ENCODE data around the gene MVD.
A peak's percentile ranks its signal among the peaks of the same experiment; 100 is the strongest.

MVD gene

GRCh38 chr16:88634141-88634993 lies 28.5 kb downstream of the MVD start:
- Histone ChIP-seq H3K27ac (ENCODE audit: low read depth, low read length) (peak overlapping the region; percentile 62), H3K4me3 (ENCODE audit: insufficient read depth, low read length, poor library complexity, severe bottlenecking) (peak overlapping the region; percentile 29), H3K36me3 (ENCODE audit: low read length) (no peaks in the 10 kb centered on the region), H3F3A (ENCODE audit: insufficient read depth) (peaks cover 25% of the 10 kb centered on the region), H2AFZ (ENCODE audit: low read depth, low read length, severe bottlenecking) (no peak overlapping the region), H3K9ac (ENCODE audit: low read length) (peak overlapping the region; percentile 26; the same call in 1 of the 2 replicates), H4K20me1 (ENCODE audit: low read depth, low read length) (no peaks in the 10 kb centered on the region), H3K79me2 (ENCODE audit: insufficient read depth, low read length) (no peaks in the 10 kb centered on the region), H3K9me3 (ENCODE audit: insufficient read depth, low read length) (peaks cover 14% of the 10 kb centered on the region; the same call in 1 of the 2 replicates), H3K9me2 (replicated peaks; ENCODE audit: insufficient read depth, low read length) (no peaks in the 10 kb centered on the region), H3K4me2 (ENCODE audit: low read depth, low read length, poor library complexity, severe bottlenecking) (peak overlapping the region; percentile 47), H3K27me3 (ENCODE audit: low read length) (no peaks in the 10 kb centered on the region)
- TF ChIP-seq EZH2phosphoT487 (conservative IDR thresholded peaks at IDR 0.05; ENCODE audit: low read length) (no peak), CTCF (IDR thresholded peaks at IDR 0.05; ENCODE audit: insufficient read depth, low read length, poor library complexity, severe bottlenecking) (no peak)

GRCh38 chr16:88633684-88634140 lies 29.2 kb downstream of the MVD start:
- Histone ChIP-seq H3K9me3 (ENCODE audit: insufficient read depth, low read length) (peaks cover 11% of the 10 kb centered on the region; the same call in 1 of the 2 replicates), H2AFZ (ENCODE audit: low read depth, low read length, severe bottlenecking) (no peak overlapping the region), H3K4me2 (ENCODE audit: low read depth, low read length, poor library complexity, severe bottlenecking) (peak overlapping the region; percentile 47), H4K20me1 (ENCODE audit: low read depth, low read length) (no peaks in the 10 kb centered on the region), H3K4me3 (ENCODE audit: insufficient read depth, low read length, poor library complexity, severe bottlenecking) (no peak overlapping the region), H3K27ac (ENCODE audit: low read depth, low read length) (peak overlapping the region; percentile 62), H3K27me3 (ENCODE audit: low read length) (no peaks in the 10 kb centered on the region), H3K9me2 (replicated peaks; ENCODE audit: insufficient read depth, low read length) (no peaks in the 10 kb centered on the region), H3K9ac (ENCODE audit: low read length) (peak overlapping the region; percentile 24; the same call in 1 of the 2 replicates), H3K36me3 (ENCODE audit: low read length) (no peaks in the 10 kb centered on the region), H3K79me2 (ENCODE audit: insufficient read depth, low read length) (no peaks in the 10 kb centered on the region), H3F3A (ENCODE audit: insufficient read depth) (peaks cover 25% of the 10 kb centered on the region)
- no peak for TF ChIP-seq CTCF (IDR thresholded peaks at IDR 0.05; ENCODE audit: insufficient read depth, low read length, poor library complexity, severe bottlenecking)
- no peak for TF ChIP-seq EZH2phosphoT487 (conservative IDR thresholded peaks at IDR 0.05; ENCODE audit: low read length)

DNA sequence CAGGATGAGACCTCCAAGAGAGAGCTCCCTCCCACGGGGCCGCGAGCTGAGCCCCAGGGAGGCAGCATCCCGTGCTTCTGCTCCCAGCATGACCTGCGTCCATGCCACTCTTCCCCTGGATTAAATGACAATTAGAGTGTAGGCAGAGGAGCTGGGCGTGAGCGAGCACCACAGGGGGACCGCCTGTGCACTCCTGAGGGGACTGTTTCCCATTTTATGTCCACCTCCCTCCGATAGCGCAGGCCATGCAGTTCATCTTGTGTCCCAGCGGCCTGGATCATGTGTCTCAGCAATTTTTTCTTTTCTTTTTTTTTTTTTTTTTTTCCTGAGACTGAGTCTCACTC lies 30.3 kb downstream of the MVD start:
- no peak overlapping the region for H3K4me2 ChIP-seq (ENCODE audit: low read depth, low read length, poor library complexity, severe bottlenecking)
- H3F3A ChIP-seq (ENCODE audit: insufficient read depth): peaks cover 14% of the 10 kb centered on the region
- no peaks in the 10 kb centered on the region for H3K27me3 ChIP-seq (ENCODE audit: low read length)
- no peak overlapping the region for H3K9ac ChIP-seq (ENCODE audit: low read length)
- no peaks in the 10 kb centered on the region for H3K79me2 ChIP-seq (ENCODE audit: insufficient read depth, low read length)
- no peaks in the 10 kb centered on the region for H3K36me3 ChIP-seq (ENCODE audit: low read length)
- H3K9me2 ChIP-seq (replicated peaks; ENCODE audit: insufficient read depth, low read length): no peaks in the 10 kb centered on the region
- no peak overlapping the region for H3K4me3 ChIP-seq (ENCODE audit: insufficient read depth, low read length, poor library complexity, severe bottlenecking)
- H4K20me1 ChIP-seq (ENCODE audit: low read depth, low read length): no peaks in the 10 kb centered on the region
- TF ChIP-seq EZH2phosphoT487 (conservative IDR thresholded peaks at IDR 0.05; ENCODE audit: low read length): no peak
- TF ChIP-seq CTCF (IDR thresholded peaks at IDR 0.05; ENCODE audit: insufficient read depth, low read length, poor library complexity, severe bottlenecking): no peak
- no peak overlapping the region for H2AFZ ChIP-seq (ENCODE audit: low read depth, low read length, severe bottlenecking)
- H3K9me3 ChIP-seq (ENCODE audit: insufficient read depth, low read length): no peaks in the 10 kb centered on the region
- H3K27ac ChIP-seq (ENCODE audit: low read depth, low read length): no peak overlapping the region

Measured in SU-DHL-6 (cell line).